ENCODE results near the gene TBC1D8. TPM values are rescaled to one million over a fixed set of nuclear protein-coding genes. Genes with fewer than 3 reads are reported as not detected.
A peak's percentile ranks its signal among the peaks of the same experiment; 100 is the strongest.

Gene TBC1D8
- total and polyA plus RNA-seq, 2 of the 13 experiments (the other 11 are each of a cell fraction or from before 2014, with no cell fraction given), result 45.1 to 95.4 TPM

- TF ChIP-seq NKX3-1 (CRISPR knock-in tag; IDR thresholded peaks at IDR 0.05) (no peak), KMT2B (CRISPR knock-in tag; IDR thresholded peaks at IDR 0.05) (peak; percentile 53; the same call in 1 of the 2 replicates), TFAP4 (IDR thresholded peaks at IDR 0.05; ENCODE audit: borderline replicate concordance, low read depth) (peak; percentile 69), ZNF580 (CRISPR knock-in tag; IDR thresholded peaks at IDR 0.05; ENCODE audit: borderline replicate concordance, low read depth) (peak; percentile 54; the same call in 1 of the 2 replicates), ZSCAN31 (CRISPR knock-in tag; IDR thresholded peaks at IDR 0.05; ENCODE audit: low read depth) (0 out of 2 replicates have a peak, but pooled peaks have one; percentile 40), KDM5B (CRISPR knock-in tag; IDR thresholded peaks at IDR 0.05; ENCODE audit: borderline replicate concordance) (no peak), SOX5 (CRISPR knock-in tag; IDR thresholded peaks at IDR 0.05; ENCODE audit: borderline replicate concordance) (peak; percentile 95), ZNF180 (CRISPR knock-in tag; IDR thresholded peaks at IDR 0.05; ENCODE audit: borderline replicate concordance, low read depth) (no peak), HMG20A (CRISPR knock-in tag; IDR thresholded peaks at IDR 0.05; ENCODE audit: borderline replicate concordance) (peak; percentile 91), MED8 (CRISPR knock-in tag; IDR thresholded peaks at IDR 0.05; ENCODE audit: insufficient replicate concordance) (no peak), ZBTB8A (CRISPR knock-in tag; IDR thresholded peaks at IDR 0.05; ENCODE audit: borderline replicate concordance, low read depth) (no peak), ZFP62 (CRISPR knock-in tag; IDR thresholded peaks at IDR 0.05) (no peak), IKZF5 (CRISPR knock-in tag; IDR thresholded peaks at IDR 0.05) (peak; percentile 57; the same call in 1 of the 2 replicates), HOMEZ (CRISPR knock-in tag; IDR thresholded peaks at IDR 0.05; ENCODE audit: low read depth) (peak; percentile 71), SRSF4 (IDR thresholded peaks at IDR 0.05; ENCODE audit: low read depth, low read length, poor library complexity, severe bottlenecking) (no peak), LBX2 (CRISPR knock-in tag; IDR thresholded peaks at IDR 0.05; ENCODE audit: borderline replicate concordance) (no peak), MBD4 (IDR thresholded peaks at IDR 0.05; ENCODE audit: borderline replicate concordance, low read length) (no peak), PRDM10 (CRISPR knock-in tag; IDR thresholded peaks at IDR 0.05; ENCODE audit: low read depth) (0 out of 2 replicates have a peak, but pooled peaks have one; percentile 86), YEATS2 (CRISPR knock-in tag; IDR thresholded peaks at IDR 0.05; ENCODE audit: borderline replicate concordance) (0 out of 2 replicates have a peak, but pooled peaks have one; percentile 12), RARG (CRISPR knock-in tag; IDR thresholded peaks at IDR 0.05; ENCODE audit: low read depth) (no peak)
These were observed 86.2 kb downstream of the TBC1D8 start (continued) for GRCh38 chr2:101064868-101065549.

Measured in HepG2 (cell line).